GM18517 (cell line): ENCODE data around the gene TLN1.

Experiments
- ATAC-seq: cut with Tn5 transposase; IDR thresholded peaks from one replicate; pipeline ENCODE4 v1.9.1; 2021; ENCODE audit warnings: mild to moderate bottlenecking, moderate library complexity; ENCODE audit not compliant: unreplicated experiment

The TLN1 gene

GRCh38 chr9:35688558-35689541, 43.1 kb downstream of the TLN1 start:
- ATAC-seq, result no peak

DNA sequence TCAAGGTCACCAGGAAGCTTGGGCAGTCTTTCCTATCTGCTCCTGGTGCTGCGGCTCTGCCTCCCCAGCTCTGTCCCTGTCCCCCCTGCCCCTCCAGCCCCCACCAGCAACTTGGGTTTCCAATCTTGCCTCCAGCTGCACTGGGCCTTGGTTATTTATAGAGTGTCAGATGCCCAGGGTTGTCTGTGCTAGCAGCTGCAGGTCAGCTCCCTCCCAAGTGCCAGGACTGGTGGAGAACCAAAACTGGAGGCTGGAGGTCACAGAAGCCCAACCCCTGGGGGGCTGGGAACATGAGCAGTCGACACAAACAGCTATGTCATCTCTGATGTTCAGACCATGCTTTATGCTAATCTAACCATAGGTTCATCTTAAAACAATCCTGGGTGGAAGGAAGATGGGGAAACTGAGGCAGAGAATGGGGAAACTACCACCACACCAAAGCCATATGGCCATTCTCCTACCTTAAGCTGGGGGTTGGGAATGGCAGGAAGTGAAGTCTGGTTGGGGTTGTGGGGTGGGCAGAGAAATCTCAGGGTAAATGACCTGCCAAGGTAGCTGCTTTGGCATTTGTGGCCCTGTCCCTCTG, 43.9 kb downstream of the TLN1 start:
- ATAC-seq, result no peak

DNA sequence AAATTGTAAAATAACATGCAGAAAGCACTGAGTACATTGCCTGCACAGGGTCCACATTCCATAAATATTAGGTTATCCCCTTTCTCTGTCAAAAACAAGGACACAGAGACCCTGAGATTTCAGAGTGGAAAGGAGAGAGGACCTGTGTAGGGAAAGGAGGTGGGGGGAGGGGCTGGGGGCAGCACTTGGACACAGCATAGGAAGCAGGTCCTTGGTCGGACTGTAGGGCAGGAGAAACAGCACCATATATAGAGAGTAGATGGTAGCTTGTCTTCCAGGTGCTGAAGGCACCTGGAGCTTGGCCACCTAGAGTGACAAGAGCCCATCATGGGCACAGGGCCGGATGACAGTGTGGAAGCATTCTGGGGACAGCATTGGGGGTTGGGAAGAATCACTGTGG, 44.7 kb downstream of the TLN1 start:
- no peak for ATAC-seq

DNA sequence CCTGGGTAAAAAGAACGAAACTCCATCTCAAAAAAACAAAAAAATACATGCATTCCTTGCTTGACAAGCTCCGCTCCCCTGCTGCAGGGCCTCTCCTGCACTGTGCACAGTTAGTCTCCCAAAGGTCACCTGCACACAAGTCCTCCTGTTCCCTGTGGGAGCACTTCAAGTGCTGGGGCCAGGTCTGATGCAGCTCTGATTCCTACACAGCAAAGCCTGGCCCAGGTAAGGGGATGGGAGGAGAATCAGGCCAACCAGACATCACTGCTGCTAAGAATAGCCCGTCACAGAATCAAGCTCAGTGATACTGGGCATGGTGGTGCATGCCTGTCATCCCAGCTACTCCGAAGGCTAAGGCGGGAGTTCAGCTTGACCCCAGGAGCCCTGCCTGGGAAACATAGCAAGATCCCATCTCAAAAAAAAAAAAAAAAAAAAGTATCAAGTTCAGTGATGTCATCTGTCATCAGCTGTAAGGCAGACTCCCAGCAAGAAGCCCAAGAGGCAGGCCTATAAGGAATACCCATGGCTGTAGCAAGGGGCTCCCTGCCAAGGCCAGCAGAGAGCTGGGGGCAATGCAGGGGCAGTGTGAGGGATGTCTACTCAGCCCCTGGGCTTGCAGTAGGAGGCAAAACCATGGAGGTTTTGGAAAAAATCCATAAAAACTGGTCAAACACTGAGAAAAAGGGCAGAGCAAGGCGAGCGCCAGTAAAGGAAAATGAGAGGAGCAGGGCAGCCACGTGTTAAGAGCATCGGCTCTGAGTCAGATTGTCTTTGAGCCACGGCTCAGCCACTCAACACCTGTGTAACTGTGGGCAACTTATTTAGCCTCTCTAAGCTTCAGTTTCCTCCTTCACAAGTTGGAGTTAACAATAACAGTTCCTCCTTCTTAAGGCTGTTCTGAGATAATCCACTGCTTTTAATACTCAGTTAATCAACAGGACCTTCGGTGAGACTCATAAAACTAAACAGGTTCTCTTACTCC, 45.5 kb downstream of the TLN1 start:
- no peak for ATAC-seq

GRCh38 chr9:35685506-35685905, 46.5 kb downstream of the TLN1 start:
- no peak for ATAC-seq

DNA sequence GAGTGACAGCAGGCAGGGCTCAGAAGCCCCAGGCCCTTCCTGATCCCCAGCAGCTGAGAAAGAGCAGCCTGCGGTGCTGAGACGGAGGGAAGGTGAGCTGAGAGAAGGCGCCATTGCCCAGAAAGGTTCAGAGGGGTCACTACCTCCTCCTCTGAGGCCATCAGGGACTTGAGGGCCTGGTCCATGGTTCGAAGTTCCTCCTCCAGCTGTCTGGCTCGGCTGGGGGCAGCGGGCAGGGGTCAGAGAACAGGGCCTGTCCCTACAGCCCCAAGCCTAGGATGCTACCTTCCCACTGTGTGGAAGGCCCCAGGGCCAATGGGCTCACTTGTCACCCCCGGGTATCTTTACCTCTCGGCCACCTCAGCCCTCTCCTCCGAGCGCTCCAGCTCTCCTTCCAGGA, 47.1 kb downstream of the TLN1 start:
- no peak for ATAC-seq

DNA sequence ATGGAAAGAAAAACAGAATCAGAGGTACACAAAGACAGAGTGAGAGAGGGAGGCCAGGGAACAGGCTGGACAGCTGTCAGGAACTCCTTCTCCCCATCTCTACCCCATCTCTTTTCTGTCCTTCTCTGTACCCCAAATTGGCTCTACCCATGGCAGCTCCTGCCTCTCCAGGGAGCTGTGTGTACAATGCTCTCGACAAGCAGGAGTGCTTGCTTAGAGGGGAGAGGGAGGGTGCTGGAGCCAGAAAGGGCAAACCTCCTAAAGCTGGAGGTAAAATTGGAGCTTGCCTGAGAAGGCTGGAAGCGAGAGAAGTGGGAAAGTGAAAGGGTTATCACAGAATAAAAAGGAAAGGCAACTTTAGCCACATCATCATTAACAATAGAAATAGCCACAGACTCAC, 48.7 kb downstream of the TLN1 start:
- ATAC-seq, result no peak

DNA sequence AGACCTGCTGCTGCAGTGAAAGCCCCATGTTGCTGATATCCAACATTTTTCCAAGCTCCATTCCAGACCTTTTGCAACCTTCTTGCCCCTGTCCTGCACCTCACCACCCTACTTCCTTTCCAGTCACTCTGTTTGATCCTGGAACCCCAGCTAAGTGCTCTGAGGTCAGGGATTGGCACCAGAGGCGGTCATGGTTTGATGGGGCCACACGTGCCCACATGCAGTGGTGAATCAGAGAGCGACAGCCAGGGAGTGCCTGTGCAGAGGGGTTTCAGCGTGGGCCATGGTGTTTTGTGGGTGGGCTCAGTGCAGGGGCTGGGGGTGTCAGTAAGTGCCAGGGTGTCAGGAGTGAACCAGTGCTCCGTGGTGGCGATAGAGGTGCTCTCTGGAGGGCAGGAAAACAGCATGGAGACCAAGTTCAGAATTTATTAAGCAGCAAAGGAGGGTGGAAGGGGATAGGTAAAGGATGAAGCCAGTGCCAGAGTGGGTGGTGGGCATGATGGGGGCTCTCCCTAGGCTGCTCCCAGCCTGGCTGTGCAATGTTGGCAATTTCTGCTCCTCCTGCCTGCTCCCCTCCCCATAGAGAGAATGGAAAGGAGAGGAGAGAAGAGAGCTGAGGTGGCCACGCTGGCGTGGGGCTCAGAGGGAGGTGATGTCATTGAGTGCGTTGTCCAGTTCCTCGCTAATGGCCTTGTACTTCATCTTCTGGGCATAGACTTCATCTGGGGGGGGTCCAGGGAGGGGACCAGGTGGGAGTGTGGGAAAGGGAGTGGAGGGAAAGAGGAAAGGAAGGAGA, 49.3 kb downstream of the TLN1 start:
- ATAC-seq, result no peak

- ATAC-seq, result no peak
Measured at GRCh38 chr9:35682051-35682450, 49.9 kb downstream of the TLN1 start.

DNA sequence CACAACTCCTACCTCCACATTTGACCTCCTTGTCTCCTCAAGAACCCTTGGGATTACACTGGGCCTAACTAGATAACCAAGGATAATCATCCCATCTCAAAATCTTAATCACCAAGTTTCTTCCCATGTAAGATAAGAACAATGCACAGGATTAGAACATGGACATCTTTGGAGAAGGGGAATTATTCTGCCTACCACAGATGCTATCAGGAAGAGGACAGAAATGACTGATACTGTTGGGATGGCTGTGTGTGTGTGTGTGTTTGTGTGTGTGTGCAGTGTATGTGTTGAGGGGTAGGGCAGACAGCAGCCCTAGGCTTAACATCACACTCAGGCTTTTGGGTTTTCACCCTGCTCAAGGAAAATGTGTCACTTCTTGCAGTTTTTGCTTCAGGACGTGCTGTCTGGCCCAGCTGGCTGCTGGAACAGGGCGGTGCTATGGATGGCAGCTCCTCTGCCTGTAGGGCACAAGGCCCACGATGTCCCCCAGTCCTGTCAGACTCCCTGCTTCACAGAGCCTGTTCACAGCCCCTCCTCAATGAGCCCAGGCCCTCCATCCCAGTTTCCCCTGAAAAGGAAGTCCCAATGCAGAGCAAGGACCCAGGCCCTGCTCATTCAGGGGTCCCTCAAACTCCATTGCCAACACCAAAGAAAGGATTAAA, 50.5 kb downstream of the TLN1 start:
- no peak for ATAC-seq

DNA sequence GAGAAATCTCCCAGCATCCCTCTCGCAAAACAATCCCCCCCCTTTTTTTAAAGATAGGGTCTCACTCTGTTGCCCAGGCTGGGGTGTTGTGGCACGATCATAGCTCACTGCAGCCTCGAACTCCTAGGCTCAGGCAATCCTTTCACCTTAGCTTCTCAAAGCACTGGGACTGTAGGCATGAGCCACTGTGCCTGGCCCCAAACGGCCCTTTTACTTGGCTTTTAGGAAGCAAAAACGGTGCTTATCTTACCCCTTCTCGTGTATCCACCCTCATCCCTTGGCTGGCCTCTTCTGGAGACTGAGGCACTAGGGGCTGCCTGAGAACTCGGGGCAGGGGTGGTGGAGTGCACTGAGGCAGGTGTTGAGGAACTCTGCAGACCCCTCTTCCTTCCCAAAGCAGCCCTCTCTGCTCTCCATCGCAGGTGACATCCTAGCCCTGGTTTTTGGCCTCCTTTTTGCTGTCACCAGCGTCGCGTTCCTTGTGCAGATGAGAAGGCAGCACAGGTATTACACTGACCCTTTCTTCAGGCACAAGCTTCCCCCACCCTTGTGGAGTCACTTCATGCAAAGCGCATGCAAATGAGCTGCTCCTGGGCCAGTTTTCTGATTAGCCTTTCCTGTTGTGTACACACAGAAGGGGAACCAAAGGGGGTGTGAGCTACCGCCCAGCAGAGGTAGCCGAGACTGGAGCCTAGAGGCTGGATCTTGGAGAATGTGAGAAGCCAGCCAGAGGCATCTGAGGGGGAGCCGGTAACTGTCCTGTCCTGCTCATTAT, 51.5 kb downstream of the TLN1 start:
- ATAC-seq, result no peak

DNA sequence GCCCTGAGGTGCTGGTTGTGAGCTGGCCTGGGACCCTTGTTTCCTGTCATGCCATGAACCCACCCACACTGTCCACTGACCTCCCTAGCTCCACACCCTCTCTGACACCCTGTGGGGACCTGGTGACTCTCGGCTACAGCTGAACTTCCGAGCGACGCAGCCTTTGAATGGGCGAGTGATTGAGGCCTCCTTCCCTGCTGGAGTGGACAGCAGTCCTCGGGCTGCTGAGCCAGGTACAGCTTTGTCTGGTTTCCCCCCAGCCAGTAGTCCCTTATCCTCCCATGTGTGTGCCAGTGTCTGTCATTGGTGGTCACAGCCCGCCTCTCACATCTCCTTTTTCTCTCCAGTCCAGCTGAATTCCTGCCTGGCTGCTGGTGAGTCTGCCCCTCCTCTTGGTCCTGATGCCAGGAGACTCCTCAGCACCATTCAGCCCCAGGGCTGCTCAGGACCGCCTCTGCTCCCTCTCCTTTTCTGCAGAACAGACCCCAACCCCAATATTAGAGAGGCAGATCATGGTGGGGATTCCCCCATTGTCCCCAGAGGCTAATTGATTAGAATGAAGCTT, 52.1 kb downstream of the TLN1 start:
- ATAC-seq, result no peak

DNA sequence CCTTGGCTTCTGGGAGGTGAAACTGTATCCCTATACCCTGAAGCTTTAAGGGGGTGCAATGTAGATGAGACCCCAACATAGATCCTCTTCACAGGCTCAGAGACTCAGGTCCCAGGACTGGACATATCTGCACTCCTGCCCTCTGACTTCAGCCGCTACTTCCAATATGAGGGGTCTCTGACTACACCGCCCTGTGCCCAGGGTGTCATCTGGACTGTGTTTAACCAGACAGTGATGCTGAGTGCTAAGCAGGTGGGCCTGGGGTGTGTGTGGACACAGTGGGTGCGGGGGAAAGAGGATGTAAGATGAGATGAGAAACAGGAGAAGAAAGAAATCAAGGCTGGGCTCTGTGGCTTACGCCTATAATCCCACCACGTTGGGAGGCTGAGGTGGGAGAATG, 52.9 kb downstream of the TLN1 start:
- ATAC-seq, result no peak

GRCh38 chr9:35675732-35676392, 56.1 kb downstream of the TLN1 start:
- ATAC-seq, result no peak

GRCh38 chr9:35675204-35675603, 56.8 kb downstream of the TLN1 start:
- ATAC-seq, result no peak

- no peak for ATAC-seq
Measured at GRCh38 chr9:35674025-35674361, 58.0 kb downstream of the TLN1 start.

- no peak for ATAC-seq
Measured at GRCh38 chr9:35673132-35674024, 58.6 kb downstream of the TLN1 start, which contains the start of gene CA9. Gene CA9 (plus strand): TSS chr9:35673928. CDS start chr9:35673960, 32 bp downstream.
